ENCODE measurements around the gene NEUROD1.

The NEUROD1 gene

DNA sequence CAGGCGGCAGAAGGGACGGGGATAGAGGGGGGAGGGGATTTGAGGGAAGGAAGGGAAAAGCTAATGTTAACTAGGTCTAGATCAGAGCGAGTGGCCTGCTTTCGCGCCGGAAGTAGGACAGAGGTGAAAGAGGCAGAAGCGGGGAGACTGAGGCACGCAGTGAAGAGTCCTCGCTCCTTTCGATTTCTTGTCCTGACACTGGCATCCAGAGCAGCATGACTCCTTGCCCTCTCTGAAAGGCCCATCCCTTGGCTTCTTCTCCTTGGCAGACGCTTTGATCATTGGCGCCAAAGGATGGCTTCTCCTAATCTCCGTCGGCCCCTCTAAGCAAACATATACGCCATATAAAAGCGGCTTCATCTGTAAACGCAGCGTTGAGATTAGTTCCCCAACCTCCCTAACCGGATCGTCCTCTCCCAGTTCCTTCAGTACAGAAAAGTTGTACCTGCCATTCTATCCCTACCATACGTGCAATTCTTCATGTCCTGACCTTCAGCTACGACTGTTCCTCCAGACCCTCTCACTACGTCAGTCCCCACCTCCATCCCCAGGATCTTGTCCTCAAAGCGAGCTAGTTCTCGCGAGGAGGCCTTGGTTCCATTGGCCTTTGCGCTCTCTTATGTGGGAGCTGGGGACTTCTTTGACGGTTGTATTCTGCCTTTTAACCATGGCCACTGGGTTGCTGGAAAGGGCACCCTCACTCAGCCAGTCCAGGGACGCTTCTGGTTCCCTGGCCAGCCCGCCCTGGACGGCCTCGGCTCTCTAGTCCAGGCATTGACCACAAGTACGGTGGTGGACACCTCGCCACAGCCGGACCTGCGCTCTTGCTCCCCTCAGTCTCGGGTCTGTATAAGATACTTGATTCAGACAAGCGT is 857 bp upstream of the NEUROD1 start:
- TF ChIP-seq CTCF (IDR thresholded peaks at IDR 0.05; ENCODE audit: extremely low read depth, insufficient read depth, missing control alignments), result no peak
- in situ Hi-C loops (cut with MboI; ENCODE audit: low pct_unique_long_range_greater_than_20kb, low sequenced_read_pairs, unreplicated experiment), result no loop called here
- DNase-seq (ENCODE audit: low spot score), result no peak

DNA sequence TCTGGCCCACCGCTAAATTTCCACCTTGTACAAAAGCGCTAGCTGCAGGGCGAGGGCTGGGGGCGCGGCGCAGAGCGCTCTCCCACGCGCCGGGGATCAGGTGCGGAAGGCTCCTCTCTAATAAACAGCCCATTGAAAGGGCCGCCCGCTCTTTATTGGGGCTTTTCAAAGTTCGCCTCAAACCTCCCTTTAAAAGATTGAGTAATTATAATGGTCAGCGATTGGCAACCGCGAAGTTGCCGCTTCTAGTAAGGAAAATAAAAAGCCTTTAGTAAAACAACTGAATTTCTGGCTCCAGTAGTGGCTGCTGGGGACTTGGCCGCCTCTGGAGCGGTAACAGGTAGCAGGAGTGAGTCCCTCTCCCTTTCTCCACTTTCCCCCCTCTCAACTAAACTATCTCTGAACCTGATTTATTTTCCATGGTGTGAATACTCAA is 755 bp downstream of the NEUROD1 start:
- in situ Hi-C loops (cut with MboI; ENCODE audit: low pct_unique_long_range_greater_than_20kb, low sequenced_read_pairs, unreplicated experiment), result no loop called here
- no peak for TF ChIP-seq CTCF (IDR thresholded peaks at IDR 0.05; ENCODE audit: extremely low read depth, insufficient read depth, missing control alignments)
- no peak for DNase-seq (ENCODE audit: low spot score)

- TF ChIP-seq CTCF (IDR thresholded peaks at IDR 0.05; ENCODE audit: extremely low read depth, insufficient read depth, missing control alignments), result no peak
- in situ Hi-C loops (cut with MboI; ENCODE audit: low pct_unique_long_range_greater_than_20kb, low sequenced_read_pairs, unreplicated experiment), result no loop called here
- no peak for DNase-seq (ENCODE audit: low spot score)
Measured at GRCh38 chr2:181678861-181679543, 1.3 kb downstream of the NEUROD1 start.

DNA sequence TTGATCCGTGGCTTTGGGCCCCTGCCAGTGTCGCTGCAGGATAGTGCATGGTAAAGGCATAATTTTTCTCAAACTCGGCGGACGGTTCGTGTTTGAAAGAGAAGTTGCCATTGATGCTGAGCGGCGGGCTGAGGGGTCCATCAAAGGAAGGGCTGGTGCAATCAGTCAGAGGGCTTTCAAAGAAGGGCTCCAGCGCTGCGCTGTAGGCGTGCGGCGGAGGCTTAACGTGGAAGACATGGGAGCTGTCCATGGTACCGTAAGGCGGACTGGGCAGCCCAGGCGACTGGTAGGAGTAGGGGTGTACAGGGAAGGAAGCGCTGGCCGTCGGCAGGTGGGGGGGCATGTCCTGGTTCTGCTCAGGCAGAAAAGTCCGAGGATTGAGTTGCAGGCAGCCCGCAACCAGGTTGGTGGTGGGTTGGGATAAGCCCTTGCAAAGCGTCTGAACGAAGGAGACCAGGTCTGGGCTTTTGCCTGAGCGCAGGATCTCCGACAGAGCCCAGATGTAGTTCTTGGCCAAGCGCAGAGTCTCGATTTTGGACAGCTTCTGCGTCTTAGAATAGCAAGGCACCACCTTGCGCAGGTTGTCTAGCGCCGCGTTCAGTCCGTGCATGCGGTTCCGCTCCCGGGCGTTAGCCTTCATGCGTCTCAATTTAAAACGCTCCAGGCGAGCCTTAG is 2.3 kb downstream of the NEUROD1 start:
- no peak for TF ChIP-seq CTCF (IDR thresholded peaks at IDR 0.05; ENCODE audit: extremely low read depth, insufficient read depth, missing control alignments)
- DNase-seq (ENCODE audit: low spot score), result peak; percentile 60
- in situ Hi-C loops (cut with MboI; ENCODE audit: low pct_unique_long_range_greater_than_20kb, low sequenced_read_pairs, unreplicated experiment), result no loop called here

- DNase-seq (ENCODE audit: low spot score), result no peak
- in situ Hi-C loops (cut with MboI; ENCODE audit: low pct_unique_long_range_greater_than_20kb, low sequenced_read_pairs, unreplicated experiment), result no loop called here
- TF ChIP-seq CTCF (IDR thresholded peaks at IDR 0.05; ENCODE audit: extremely low read depth, insufficient read depth, missing control alignments), result no peak
Measured at GRCh38 chr2:181675254-181675653, 5.1 kb downstream of the NEUROD1 start.

- in situ Hi-C loops (cut with MboI; ENCODE audit: low pct_unique_long_range_greater_than_20kb, low sequenced_read_pairs, unreplicated experiment), result no loop called here
- no peak for DNase-seq (ENCODE audit: low spot score)
- TF ChIP-seq CTCF (IDR thresholded peaks at IDR 0.05; ENCODE audit: extremely low read depth, insufficient read depth, missing control alignments), result no peak
Measured at GRCh38 chr2:181674461-181674860, 5.9 kb downstream of the NEUROD1 start.
